GM19193 (cell line): ENCODE data around the gene LTBP1.

Source experiments
- POLR2A ChIP-seq: IDR thresholded peaks from 4 replicates; pipeline ENCODE4 v1.6.1; 2011; ENCODE audit not compliant: insufficient read depth, insufficient read length; ENCODE audit errors: extremely low read depth

The LTBP1 gene

DNA sequence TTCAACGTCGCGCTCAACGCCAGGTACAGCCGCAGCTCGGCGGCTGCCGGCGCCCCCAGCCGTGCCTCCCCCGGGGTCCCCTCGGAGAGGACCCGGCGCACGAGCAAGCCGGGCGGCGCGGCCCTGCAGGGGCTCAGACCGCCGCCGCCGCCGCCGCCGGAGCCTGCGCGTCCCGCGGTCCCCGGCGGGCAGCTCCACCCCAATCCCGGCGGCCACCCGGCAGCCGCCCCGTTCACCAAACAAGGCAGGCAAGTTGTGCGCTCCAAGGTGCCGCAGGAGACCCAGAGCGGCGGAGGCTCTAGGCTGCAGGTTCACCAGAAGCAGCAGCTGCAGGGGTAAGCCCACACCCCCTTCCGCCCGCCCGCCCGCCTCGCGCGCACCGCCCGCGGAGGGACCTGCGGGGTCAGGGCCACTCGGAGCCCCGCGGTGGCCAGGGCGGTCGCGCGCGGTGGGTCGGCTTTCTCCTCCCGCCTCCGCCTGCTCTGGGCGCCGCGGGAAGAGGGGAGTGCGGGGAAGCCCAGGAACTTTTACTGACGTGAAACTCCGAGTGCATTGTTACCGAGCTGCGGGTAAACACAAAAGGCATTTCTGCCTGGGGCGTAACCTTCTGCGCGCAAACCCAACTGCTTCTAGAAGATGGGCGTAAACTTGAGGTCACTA lies 861 bp downstream of the LTBP1 start:
- no peak for TF ChIP-seq POLR2A

DNA sequence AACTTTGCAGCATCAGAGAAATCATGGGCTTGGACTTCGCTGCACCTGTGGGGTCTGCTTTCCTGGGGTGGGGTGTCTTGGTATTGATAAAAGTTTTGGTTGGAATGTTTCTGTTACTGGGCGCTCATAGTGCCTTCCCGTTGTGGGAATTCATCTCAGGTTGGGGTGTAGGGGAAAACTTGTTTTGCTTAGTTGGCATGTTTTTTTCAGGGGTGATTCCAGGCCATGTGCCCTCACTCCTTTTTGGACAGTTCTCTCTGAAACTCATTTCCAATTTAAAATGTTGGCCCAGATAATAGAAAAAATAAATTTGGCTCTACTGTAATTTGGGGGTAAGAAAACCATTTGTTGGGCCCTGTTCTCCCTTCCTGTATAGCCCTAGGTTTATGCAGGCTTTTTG lies 1.5 kb downstream of the LTBP1 start:
- TF ChIP-seq POLR2A: no peak

DNA sequence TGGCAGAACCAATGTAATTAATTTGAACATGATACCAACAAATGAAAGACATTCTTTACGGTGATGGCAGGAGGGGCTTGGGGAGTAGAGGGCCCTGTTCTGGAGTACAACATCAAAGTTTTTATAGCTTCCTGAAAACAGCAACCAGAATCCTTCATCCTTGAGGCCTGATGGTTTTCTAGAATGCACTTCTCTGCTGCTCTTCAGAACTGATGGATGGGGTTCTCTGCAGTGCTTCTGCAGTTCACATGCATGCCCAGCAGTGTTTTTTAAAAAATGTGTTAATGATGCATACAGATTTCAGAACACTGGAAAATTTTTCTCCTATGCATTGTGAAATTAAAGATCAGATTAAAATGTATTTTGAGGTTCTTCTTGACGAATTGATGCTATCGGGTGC lies 2.5 kb downstream of the LTBP1 start:
- no peak for TF ChIP-seq POLR2A

DNA sequence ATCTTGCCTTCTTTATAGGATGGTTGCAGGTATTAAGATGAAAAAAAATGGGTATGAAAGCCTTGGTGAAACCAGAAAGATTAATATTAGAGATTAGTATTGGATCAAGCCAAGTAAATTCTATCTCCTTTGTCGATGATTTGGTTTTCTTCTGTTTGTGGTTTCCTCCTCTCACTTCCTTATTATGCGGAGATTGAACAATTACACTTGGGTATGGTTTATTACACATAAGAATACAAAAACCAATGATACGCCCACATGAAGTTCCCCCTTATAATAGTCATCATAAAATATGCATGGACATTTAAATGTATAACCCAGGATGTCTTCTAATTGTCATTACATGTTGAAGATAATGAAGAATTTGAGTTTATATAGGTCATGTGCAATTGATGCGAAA lies 4.9 kb downstream of the LTBP1 start:
- TF ChIP-seq POLR2A: no peak

DNA sequence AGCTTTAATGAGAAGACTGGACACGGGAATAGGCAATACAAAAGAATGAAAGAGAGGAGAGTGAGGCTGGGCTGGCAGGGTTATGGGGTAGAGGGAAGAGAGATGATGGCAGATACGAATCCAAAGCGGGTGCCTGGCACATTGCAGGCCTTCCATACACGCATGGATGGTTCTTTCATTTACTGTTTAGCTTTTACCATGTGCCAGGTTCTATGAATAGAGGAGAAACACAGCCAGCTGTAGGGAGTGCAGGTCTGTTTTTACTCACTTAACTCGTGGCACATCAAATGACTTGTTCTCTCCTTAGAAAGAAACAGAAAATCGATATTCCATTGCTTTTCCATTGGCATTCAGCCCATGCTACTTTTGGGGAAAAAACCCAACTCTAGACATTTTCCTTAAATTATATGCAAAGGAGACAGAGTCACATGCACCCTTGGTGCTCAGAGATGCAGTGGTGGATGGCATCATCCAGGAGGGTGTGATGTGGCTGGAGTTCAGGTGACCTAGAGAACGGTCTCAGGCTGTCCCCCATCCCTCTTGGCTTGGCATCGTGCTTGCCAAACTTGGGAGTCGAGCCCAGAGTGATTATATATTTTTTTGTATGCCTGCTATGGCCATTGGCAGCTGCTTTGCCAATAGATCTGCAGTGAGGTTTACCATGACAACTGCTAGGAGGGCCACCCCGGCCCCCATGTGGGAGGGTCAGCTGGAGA lies 6.2 kb downstream of the LTBP1 start:
- TF ChIP-seq POLR2A: no peak

DNA sequence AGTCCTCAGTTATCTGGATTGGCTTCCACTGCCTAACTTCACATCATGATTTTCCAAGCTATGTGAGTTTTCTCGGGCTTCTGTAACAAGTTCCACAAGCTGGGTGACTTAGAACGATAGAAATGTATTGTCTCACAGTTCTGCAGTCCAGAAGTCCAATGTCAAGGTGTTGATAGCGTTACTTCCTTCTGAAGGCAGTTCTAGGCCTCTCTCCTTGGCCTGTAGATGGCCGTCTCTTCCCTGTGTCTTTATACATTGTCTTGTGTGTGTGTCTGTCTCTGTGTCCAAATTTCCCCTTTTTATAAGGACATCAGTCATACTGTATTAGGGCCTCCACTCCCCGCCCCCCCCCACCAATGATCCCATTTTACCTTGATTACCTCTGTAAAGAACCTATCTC lies 7.5 kb downstream of the LTBP1 start:
- no peak for TF ChIP-seq POLR2A

DNA sequence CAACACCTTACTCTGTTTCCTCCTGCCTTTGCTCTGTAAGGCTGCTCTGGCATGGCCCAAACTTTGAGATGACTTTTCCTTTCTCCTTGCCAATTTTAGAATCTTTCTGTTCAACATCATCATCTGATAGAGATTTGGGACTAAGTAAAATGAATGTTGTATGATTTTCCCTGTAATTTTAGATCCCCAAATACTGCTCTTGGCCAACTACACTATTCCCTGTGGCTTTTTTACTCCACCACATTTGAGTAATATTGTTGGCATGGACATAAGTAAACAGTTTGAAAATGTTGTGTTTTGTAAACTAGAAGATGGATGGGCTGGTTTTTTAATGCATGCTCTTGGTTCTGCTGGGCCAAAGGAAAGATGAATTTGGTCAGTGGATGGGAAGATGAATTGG lies 12.1 kb downstream of the LTBP1 start:
- TF ChIP-seq POLR2A: no peak

DNA sequence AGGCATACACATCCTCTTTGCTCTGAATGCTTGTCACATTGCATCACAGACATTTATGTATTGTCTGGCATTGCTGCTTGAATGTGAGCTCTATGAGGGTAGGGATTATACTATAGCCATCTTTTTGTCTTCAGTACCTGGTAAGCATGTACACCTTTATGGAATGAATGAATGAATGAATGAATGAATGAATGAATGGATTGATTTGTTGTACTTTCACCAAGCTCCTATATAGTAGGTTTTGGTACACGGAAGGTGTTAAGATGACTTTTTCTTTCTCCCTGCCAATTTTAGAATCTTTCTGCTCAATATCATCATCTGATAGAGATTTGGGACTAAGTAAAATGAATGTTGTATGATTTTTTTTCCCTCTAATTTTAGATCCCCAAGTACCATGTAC lies 13.5 kb downstream of the LTBP1 start:
- no peak for TF ChIP-seq POLR2A

DNA sequence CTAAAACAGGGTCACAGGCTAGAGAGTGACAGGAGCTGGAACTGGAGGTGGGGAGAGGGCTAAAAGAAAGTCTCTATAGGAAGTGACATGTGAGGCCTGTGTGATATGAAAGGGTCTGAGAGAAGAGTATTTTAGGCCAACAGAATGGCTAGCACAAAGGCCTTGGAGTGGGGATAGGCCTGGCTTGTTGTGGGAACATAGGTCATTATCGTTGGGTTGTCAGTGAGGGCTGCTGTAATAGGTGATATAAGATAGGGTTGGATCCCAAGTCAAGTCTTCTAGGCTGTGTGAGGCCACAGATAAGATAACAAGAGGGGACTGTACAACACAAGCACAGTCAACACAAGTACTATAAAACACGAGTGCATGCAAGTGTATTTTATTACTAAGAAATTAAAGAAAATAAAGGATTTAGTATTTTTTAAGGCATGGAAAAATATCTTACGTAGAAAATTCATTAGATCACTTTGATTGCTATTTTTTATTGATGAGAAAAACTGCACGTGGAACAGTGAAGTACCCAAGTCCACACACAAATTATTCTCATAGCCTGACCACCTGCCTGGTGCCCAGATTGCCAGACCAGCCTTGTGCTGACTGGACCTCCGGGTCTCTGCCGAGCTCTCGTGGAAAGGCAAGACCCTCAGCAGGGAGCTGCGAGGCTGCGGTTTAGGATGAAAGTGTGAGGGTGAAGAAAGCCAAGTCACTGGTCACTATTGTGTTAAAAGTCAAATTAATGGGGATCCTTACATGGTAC lies 14.1 kb downstream of the LTBP1 start:
- no peak for TF ChIP-seq POLR2A

DNA sequence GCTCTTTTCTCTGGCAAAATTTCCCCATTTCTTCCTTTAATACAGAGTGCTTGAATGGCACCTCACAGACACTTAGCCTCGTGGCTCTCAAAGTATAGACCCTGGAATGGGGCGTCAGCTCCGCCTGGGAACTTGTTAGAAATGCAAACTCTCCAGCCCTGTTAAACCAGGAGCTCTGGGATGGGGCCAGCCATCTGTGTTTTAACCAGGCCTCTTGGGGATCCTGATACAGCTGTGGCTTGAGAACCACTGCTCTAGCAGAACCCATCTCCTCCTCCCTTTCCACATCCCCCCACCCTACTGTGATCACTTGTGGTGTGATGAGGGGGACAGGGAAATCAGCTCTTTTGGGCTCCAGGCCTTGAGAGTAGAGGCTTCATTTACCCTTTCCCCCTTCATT lies 15.9 kb downstream of the LTBP1 start:
- TF ChIP-seq POLR2A: no peak

DNA sequence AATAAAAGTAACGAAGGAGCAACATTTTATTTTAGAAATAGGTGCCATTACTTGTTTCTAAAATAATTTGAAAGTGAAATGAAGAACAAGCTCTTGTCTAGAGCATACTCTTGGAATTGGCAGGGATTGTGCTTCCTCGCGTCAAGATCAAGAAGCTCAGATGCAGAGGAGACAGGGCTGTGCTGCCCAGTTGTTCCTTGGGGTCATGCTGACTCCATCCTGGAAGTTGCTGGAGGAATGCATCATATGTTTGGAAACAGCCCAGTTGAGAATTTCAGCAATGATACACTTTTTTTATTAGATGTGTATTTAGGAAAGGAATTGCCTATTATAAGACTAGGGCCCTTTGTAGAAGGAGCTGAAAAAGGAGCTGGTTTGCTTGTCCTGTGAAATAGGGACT lies 17.2 kb downstream of the LTBP1 start:
- TF ChIP-seq POLR2A: no peak

DNA sequence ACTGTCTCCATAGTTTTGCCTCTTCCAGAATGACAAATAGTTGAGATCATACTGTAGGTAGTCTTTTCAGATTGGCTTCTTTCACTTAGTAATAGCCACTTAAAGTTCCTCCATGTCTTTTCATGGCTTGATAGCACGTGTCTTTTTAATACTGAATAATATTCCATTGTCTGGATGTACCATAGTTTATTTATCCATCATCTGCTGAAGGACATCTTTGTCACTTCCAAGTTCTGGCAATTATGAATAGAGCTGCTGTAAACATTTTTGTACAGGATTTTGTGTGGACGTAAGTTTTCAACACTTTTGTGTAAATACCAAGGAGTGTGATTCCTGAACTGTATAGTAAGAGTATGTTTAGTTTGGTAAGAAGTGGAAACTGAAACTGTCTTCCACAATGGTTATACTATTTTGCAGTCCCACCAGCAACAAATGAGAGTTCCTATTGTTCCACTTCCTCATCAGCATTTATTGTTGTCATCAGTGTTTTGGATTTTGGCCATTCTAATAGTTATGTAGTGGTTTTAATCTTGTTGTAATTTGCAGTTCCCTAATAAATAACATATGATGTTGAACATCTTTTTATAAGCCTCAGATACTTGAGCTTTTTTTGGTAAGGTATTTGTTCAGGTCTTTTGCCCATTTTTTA lies 18.9 kb downstream of the LTBP1 start:
- TF ChIP-seq POLR2A: no peak

DNA sequence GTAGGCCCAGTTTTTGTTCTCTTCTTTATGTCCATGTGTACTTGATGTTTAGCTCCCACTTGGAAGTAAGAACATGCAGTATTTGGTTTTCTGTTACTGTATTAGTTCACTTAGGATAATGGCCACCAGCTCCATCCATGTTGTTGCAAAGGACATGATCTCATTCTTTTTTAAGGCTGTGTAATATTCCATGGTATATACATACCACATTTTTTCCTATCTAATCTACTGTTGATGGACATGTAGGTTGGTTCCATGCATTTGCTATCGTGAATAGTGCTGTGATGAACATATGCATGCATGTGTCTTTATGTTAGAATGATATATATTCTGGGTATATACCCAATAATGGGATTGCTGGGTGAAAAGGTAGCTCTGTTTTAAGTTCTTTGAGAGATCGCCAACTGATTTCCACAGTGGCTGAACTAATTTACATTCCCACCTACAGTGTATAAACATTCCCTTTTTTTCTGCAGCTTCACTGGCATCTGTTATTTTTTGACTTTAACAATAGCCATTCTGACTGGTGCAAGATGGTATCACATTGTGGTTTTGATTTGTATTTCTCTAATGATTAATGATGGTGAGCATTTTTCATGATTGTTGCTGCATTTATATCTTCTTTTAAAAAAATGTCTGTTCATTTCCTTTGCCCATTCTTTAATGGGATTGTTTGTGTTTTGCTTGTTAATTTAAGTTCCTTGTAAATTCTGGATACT lies 22.9 kb downstream of the LTBP1 start:
- TF ChIP-seq POLR2A: no peak

DNA sequence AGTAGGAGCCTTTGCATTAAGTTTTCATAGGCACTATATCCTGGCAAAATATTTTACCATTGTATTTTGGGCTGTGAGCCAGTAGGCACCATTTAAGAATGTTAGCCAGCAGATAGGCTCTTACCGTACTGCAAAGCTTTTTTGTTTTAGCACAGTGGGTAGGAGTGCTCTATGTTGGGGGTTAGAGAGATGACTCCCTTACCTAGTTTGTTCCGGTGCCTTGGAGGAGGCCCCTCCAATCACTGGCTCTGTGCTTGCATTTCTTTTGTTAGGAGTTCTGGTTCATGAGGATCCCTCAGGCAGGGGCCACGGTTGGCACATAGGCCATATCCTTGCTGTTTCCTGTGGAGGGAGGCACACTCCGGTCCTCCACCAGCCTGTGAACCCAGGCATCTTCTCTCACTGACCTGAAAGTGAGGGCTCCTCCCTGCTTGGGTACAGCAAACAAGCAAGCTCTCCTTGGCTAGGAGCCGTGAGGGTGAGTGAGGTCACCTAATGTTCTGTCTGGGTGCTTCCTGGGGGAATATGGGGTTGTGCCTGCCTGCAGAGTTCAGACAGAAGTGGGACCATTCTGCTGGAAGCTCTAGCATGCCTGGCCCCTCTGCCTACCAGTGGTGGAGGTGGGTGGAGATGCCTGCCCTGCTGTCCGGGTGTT lies 29.8 kb downstream of the LTBP1 start:
- TF ChIP-seq POLR2A: no peak

DNA sequence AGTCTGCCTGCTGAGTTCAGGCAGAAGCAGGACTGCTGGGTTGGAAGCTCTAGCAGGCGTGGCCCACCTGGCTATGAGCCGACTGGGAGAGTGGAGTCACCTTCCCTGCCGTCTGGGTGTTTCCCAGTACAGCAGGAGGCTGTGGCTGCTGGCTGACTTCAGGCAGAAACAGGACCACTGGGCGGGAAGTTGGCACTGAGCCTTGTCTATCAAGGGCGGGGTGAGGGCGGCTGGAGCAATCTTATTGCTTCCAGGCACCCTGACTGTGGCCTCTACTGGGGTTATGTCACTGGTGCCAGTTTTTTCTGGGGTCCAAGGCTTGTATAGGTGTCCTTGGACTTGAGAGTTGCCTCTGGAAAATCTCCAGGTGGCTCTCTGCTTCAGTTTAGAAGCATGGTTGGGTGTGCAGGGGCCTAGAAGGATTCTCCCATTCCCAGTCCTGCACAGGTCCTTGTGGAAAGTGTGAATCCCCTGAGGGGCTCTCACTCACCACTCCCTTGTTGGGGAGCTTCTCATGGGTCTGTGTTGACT lies 30.5 kb downstream of the LTBP1 start:
- TF ChIP-seq POLR2A: no peak

DNA sequence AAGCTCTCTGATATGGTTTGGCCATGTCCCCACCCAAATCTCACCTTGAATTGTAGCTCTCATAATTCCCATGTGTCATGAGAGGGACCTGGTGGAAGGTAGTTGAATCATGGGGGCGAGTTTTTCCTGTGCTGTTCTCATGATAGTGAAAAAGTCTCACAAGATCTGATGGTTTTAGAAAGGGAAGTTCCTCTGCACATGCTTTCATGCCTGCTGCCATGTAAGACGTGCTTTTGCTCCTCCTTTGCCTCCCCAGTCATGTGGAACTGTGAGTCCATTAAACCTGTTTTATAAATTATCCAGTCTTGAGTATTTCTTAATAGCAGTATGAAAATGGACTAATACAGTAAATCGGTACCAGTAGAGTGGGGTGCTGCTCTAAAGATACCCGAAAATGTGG lies 34.9 kb downstream of the LTBP1 start:
- TF ChIP-seq POLR2A: no peak
